Measurements from ENCODE around the gene CPT1B.

DNA sequence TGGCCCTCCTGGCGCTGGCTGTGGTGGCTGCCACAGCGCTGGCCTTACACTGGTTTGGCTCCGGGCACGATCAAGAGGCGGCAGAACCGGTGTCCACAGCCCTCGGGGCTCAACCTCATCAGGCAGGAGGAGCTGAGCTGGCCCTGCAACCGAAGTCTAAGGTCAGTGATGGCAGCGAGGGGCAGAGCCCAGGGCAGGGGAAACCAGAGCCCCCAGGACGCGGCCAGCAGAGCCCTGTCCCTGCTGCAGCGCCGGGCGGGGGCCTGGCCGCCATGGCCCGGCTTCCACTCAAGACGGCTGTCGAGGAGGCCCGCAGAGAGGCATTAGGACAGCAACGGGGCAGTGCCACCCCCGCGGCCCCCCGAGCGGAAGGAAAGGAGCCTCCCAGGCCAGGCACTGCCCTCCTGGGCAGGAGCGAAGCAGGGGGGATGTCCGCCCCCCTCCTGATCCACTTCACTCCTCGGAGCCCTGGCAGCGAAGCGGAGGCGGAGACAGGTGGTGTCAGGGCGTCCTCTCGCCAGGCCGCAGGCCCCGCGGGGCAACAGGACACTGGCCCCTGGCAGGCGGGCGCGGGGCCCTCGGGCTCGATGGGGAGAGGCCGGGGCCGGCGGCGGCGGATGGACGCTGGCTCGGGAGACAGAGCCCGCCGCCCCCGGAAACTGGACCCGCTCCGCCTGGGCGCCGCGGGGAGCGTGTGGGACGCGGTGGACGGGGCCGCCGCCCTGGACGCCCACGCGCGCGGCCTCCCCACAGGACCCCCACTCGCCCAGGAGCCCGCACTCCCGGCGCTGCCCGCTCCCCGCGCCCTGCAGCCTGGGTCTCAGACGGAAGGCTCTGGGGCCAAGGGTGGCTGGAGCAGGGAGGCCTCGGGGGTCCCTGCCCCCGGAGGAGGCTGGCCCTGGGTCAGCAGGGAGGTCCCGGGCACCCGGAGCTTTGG is 31.6 kb downstream of the CPT1B start:
- no peak for TF ChIP-seq TCF12 (IDR thresholded peaks at IDR 0.05; ENCODE audit: low read depth, low read length)
- no peak for TF ChIP-seq SIN3A (conservative IDR thresholded peaks at IDR 0.05 in 1 of 2, IDR thresholded peaks at IDR 0.05 in 1 of 2; ENCODE audit: low read depth in 1 of 2, low read length in 2 of 2)
- TF ChIP-seq, protein P1, sequence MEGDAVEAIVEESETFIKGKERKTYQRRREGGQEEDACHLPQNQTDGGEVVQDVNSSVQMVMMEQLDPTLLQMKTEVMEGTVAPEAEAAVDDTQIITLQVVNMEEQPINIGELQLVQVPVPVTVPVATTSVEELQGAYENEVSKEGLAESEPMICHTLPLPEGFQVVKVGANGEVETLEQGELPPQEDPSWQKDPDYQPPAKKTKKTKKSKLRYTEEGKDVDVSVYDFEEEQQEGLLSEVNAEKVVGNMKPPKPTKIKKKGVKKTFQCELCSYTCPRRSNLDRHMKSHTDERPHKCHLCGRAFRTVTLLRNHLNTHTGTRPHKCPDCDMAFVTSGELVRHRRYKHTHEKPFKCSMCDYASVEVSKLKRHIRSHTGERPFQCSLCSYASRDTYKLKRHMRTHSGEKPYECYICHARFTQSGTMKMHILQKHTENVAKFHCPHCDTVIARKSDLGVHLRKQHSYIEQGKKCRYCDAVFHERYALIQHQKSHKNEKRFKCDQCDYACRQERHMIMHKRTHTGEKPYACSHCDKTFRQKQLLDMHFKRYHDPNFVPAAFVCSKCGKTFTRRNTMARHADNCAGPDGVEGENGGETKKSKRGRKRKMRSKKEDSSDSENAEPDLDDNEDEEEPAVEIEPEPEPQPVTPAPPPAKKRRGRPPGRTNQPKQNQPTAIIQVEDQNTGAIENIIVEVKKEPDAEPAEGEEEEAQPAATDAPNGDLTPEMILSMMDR (IDR thresholded peaks at IDR 0.05; ENCODE audit: control extremely low read depth in 1 of 3, insufficient read depth in 1 of 3, low read depth in 1 of 3, low read length in 3 of 3), result no peak
- no peak for TF ChIP-seq POLR2A (IDR thresholded peaks at IDR 0.05; ENCODE audit: control extremely low read depth in 1 of 2, low read depth in 2 of 2, low read length in 2 of 2)
- TF ChIP-seq EZH2 (IDR thresholded peaks at IDR 0.05; ENCODE audit: low read depth, low read length, severe bottlenecking), result no peak
- TF ChIP-seq CREB1 (IDR thresholded peaks at IDR 0.05), result no peak
- TF ChIP-seq CBX8 (IDR thresholded peaks at IDR 0.05; ENCODE audit: borderline replicate concordance, low read depth, low read length), result no peak
- no peak for TF ChIP-seq TAF7 (optimal IDR thresholded peaks at IDR 0.05; ENCODE audit: borderline replicate concordance, low read depth, low read length)
- TF ChIP-seq POLR2AphosphoS5 (IDR thresholded peaks at IDR 0.05; ENCODE audit: low read depth, low read length), result no peak
- no peak for TF ChIP-seq ZNF274 (IDR thresholded peaks at IDR 0.05; ENCODE audit: borderline replicate concordance, extremely low read depth, low read length)
- TF ChIP-seq EP300 (IDR thresholded peaks at IDR 0.05; ENCODE audit: borderline replicate concordance in 1 of 2, low read depth in 2 of 2, low read length in 2 of 2), result no peak
